ENCODE results near the gene UBE3D.
"Not testable (repeated sequence)": the region's sequence is repeated elsewhere in the genome, so short reads cannot be mapped to it uniquely, and the experiment has no call there.

Gene UBE3D

GRCh38 chr6:82909551-82909950, 156.1 kb downstream of the UBE3D start:
- DNase-seq, result no peak

- DNase-seq, result no peak
Measured at GRCh38 chr6:82908661-82909060, 157.0 kb downstream of the UBE3D start.

- no peak for DNase-seq
Measured at GRCh38 chr6:82906951-82907350, 158.7 kb downstream of the UBE3D start.

DNA sequence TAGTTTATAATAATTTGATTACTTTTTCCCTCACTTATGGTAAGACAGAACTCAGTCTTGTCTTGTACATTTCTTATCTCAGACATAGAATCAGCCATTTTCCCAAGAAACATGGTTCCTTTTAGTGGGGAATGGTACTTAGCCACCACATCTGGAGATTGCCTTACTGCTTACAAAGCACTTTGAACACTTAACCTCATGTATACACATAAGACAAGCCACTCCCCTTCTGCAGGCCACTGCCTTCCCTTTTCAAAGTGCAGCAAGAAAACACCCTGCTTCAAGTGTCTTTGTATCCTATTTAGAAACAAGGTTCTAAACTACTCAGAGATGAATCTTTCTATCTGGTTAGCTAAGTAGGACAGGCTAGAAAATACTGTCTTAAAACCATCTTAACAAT, 159.2 kb downstream of the UBE3D start:
- no peak for DNase-seq

- DNase-seq, result no peak
Measured at GRCh38 chr6:82904860-82905259, 160.8 kb downstream of the UBE3D start.

GRCh38 chr6:82904257-82904656, 161.4 kb downstream of the UBE3D start:
- DNase-seq, result no peak

DNA sequence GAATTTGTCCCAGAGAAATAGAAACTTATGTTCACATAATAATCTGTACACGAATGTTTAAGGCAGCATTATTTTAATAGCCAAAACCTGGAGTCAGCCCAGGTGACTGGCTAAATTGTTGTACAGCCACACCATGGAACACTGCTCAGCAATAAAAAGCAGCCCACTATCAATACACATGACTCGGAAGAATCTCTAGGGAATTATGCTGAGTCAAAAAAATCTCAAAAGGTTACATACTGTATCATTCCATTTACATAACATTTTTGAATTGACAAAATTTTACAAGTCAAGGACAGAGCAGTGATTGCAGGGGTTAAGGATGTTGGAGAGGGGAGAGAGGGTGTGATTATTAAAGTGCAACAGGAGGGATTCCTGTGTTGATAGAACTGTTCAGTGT, 163.4 kb downstream of the UBE3D start:
- DNase-seq, result no peak

GRCh38 chr6:82894653-82895259, 170.9 kb downstream of the UBE3D start:
- no peak for DNase-seq

GRCh38 chr6:82893889-82894652, 171.6 kb downstream of the UBE3D start:
- no peak for DNase-seq

DNA sequence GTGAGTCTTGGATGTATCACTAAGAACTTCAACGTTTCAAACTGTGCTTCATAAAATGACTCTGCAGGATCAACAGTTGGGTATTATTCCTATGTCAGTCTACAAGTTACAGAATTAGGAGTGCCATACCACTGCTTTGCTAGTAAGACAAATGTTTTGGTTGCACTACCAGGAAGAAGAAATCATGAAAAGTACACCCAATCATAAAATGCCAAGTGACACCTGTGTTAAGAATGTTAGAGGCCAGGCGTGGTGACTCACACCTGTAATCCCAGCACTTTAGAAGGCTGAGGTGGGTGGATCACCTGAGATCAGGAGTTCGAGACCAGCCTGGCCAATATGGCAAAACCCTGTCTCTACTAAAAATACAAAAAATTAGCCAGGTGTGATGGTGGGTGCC, 174.1 kb downstream of the UBE3D start:
- not testable (repeated sequence) for DNase-seq

DNA sequence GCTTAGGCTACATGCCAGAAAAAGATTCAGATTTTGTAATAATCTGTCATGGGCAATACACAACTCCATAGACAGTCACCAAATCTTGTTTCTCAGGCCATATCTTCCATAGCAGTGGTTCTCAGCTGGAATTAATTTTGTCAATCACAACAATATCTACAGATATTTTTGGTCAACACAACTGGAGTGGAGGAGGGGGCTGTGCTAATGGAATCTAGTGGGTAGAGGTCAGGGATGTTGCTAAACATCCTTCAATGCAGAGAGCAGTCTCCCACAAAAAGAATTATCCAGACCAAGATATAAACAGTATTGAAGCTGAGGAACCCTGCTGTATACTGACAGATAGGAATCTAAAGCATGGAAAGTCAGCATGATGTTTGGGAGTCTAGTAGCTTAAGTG, 174.6 kb downstream of the UBE3D start:
- DNase-seq, result no peak

DNA sequence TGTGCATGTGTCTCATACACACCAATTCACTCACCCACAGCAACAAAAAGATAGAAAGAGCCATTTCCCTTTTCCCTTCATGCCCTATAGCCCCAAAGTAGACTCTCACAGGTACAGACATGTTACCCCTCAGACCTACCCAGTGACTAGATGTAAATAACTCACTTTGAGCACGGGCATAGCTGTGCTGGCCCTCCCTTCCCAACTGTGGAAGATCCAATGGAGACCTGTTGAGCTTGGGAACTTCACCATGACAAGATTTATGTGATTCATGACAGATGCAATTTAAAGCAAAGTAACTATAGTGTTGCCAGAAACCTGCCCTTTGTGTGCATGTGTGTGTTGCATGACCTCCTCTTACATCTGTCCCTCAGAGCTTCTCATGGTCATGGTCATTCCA, 175.4 kb downstream of the UBE3D start:
- no peak for DNase-seq

- no peak for DNase-seq
Measured at GRCh38 chr6:82889143-82889542, 176.5 kb downstream of the UBE3D start.

DNA sequence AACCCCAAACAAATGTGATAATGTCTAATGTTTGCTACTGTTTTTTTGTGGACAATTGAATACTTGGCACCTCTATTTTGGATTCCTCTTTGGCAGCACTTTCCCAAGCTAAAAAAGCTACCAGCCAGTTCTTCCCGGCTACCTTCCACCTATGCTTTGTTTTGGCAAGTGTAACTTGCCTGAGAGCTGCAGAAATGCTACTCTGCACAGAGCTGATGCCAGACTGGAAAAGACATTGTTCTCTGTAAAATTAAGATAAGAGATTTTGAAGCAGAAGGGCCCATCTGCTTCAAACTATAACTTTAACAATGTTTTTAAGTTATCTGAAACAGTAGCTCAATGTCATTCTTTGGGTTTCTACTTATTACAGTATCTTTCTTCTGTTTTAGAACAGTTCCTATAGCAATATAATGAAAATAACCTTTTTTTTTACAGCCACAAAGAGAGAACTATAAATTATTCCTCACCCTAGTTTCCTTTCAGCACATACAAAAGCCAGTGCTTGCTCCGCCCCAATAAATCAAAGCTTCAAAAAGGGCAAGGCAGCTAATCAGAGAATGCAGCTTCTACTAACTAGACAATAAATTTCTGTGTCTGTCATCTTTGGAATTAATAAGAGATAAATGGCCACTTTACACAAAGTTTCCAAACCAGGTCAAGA, 183.1 kb downstream of the UBE3D start:
- no peak for DNase-seq

DNA sequence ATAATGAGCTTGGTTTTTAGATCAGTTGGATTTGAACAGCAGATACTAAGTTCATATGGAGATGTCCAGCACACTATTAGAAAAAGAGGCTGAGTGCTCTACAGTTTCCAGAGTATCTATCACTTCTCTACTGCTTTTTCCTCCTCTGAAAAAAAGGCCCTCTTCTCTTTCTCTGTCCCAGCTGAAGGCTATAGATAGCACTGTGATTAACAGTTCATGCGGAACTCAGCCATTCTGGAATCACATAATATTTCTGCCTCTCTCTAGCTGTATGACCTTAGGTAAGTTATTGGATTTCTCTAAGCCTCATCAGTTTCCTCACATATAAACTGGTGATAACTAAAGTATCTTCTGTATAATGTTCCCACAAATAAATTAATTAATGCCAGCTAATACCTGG, 184.1 kb downstream of the UBE3D start:
- no peak for DNase-seq

DNA sequence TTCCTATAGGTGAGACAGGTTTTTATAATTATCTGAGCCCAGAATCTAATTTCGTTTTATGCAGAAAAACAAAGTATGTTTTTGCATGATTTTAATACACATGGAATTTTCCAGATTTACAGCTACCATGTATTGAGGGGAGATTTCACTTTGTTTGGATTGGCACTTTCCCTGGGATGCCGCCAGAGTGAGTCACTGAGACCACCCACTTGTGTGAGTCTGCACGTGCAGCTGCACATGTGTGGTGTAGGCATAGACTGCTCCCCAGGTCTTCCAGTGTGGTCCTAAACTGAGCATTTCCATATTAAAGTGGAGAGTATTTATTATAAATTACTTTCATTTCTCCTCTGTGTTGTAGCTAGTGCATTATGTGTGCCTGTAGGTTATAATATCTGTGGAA, 186.8 kb downstream of the UBE3D start:
- no peak for DNase-seq

GRCh38 chr6:82877213-82878195, 188.1 kb downstream of the UBE3D start:
- DNase-seq, result no peak

DNA sequence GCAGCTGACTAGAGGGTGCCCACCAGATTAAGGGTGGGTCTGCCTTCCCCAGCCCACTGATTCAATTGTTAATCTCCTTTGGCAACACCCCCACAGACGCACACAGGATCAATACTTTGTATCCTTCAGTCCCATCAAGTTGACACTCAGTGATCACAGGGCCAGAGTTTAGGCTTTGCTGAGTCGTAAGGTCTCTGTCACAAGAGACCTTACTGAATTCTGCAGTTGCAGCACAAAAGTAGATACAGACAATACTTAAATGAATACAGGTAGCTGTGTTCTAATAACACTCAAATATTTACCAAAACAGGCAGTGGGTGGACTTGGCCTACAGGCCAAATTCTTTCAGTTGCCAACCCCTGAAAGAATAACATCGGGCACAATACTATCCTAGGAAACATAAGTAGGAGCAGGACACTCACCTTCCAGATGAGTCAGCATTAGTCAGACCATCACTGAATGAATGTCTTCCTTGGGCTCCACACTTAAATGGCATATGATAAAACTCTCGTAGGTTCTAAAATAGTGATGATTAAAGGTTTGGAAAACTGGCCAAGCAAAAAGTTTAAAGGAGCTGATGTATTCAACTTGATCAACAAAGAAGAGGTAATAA, 190.0 kb downstream of the UBE3D start:
- no peak for DNase-seq

DNA sequence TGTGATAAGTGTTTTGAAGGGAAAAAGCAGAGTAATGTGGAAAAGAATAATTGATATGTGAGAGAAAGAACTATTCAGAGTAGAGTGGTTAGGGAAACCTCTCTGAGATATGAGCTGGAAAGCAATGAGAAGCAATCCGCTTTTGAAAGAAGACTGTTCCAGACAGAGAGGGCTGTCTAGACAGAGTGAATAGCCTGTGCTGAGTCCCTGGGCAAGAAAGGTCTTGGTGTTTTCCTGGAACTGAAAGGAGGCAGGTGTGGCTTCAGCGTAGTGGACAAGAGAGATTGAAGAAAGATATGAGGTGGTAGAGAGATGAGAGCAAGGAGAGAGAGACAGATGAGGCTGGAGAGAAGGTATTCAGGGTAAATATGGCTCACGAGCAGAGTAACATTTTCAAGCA, 190.8 kb downstream of the UBE3D start:
- no peak for DNase-seq

DNA sequence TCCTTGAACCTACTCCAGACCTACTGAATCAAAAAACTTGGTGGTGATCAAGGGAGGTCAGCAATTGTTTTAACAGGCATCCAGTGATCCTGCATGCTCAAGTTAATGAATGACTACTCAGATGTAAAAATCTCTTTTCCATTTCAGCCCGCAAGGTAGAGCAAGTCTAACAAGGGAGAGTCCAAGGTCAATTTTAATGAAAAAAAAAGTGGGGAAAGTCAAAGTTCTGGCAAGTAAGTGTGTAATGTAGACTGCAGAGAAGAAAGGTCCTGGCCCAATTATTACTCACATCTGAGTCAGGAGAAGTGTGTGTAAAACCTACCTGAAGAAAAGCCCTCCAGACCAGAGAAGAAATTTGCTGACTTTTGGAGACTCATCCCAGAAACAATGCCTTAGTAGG, 193.5 kb downstream of the UBE3D start:
- DNase-seq, result no peak

- DNase-seq, result no peak
Measured at GRCh38 chr6:82870582-82871172, 195.0 kb downstream of the UBE3D start.

GRCh38 chr6:82869493-82869892, 196.1 kb downstream of the UBE3D start:
- no peak for DNase-seq

All from T-helper 2 cell (primary cell).